ENCODE data around the gene DNASE2B. TPM values are rescaled to one million over a fixed set of nuclear protein-coding genes. Genes with fewer than 3 reads are reported as not detected.

DNASE2B gene
- total and polyA plus RNA-seq, 9 donors: 0.57 to 1.6 (median 1.2) TPM; not detected in 6

GRCh38 chr1:84382127-84382526, 16.2 kb upstream of the DNASE2B start:
- H3K27ac ChIP-seq: no peak overlapping the region
- no peaks in the 10 kb centered on the region for H3K9me3 ChIP-seq
- no peak for DNase-seq
- H3K36me3 ChIP-seq: no peaks in the 10 kb centered on the region
- H3K4me3 ChIP-seq: no peak overlapping the region
- intact Hi-C loops (cut with DNase I): no loop called here
- TF ChIP-seq CTCF (IDR thresholded peaks at IDR 0.05) (no peak), POLR2A (IDR thresholded peaks at IDR 0.05) (no peak), EP300 (IDR thresholded peaks at IDR 0.05) (no peak)
- 59 to 83% (median 70%) methylated on average over 3 of the region's 3 CpGs for WGBS, 3 donors
- H3K27me3 ChIP-seq: no peaks in the 10 kb centered on the region
- no peaks in the 10 kb centered on the region for H3K4me1 ChIP-seq (ENCODE audit: insufficient read depth)

- no peak for TF ChIP-seq CTCF (IDR thresholded peaks at IDR 0.05)
- TF ChIP-seq EP300 (IDR thresholded peaks at IDR 0.05): no peak
- no peak for TF ChIP-seq POLR2A (IDR thresholded peaks at IDR 0.05)
- intact Hi-C loops (cut with DNase I): no loop called here
- Histone ChIP-seq H3K9me3 (no peaks in the 10 kb centered on the region), H3K4me1 (ENCODE audit: insufficient read depth) (no peaks in the 10 kb centered on the region), H3K27me3 (no peaks in the 10 kb centered on the region), H3K36me3 (no peaks in the 10 kb centered on the region), H3K27ac (no peak overlapping the region), H3K4me3 (no peak overlapping the region)
- WGBS, 3 donors: 57 to 78% (median 62%) methylated on average over 1 of the region's 1 CpG
- DNase-seq: no peak
These were observed 12.9 kb upstream of the DNASE2B start for GRCh38 chr1:84385347-84385746.

- 84 to 86% (median 85%) methylated on average over 5 of the region's 5 CpGs for WGBS, 3 donors
- Histone ChIP-seq H3K27me3 (no peaks in the 10 kb centered on the region), H3K4me1 (ENCODE audit: insufficient read depth) (no peaks in the 10 kb centered on the region), H3K36me3 (no peaks in the 10 kb centered on the region), H3K9me3 (no peaks in the 10 kb centered on the region), H3K27ac (no peak overlapping the region), H3K4me3 (no peak overlapping the region)
- intact Hi-C loops (cut with DNase I): no loop called here
- no peak for DNase-seq
- TF ChIP-seq EP300 (IDR thresholded peaks at IDR 0.05): no peak
- no peak for TF ChIP-seq CTCF (IDR thresholded peaks at IDR 0.05)
- TF ChIP-seq POLR2A (IDR thresholded peaks at IDR 0.05): no peak
These were observed 11.4 kb upstream of the DNASE2B start for GRCh38 chr1:84386716-84387479.

- H3K4me3 ChIP-seq: no peak overlapping the region
- intact Hi-C loops (cut with DNase I): no loop called here
- no peak for DNase-seq
- H3K27ac ChIP-seq: no peak overlapping the region
- no peaks in the 10 kb centered on the region for H3K36me3 ChIP-seq
- TF ChIP-seq CTCF (IDR thresholded peaks at IDR 0.05) (no peak), POLR2A (IDR thresholded peaks at IDR 0.05) (no peak), EP300 (IDR thresholded peaks at IDR 0.05) (no peak)
- no peaks in the 10 kb centered on the region for H3K4me1 ChIP-seq (ENCODE audit: insufficient read depth)
- no peaks in the 10 kb centered on the region for H3K27me3 ChIP-seq
- WGBS, 3 donors: 71 to 82% (median 74%) methylated on average over 8 of the region's 8 CpGs
- H3K9me3 ChIP-seq: no peaks in the 10 kb centered on the region
These were observed 10.7 kb upstream of the DNASE2B start for GRCh38 chr1:84387480-84388163.

All from ovary (tissue), 9 donors.